ENCODE data around the gene TRAPPC8. TPM values are rescaled to one million over a fixed set of nuclear protein-coding genes. Genes with fewer than 3 reads are reported as not detected.

The TRAPPC8 gene
- total and polyA plus RNA-seq, 2 of the 13 experiments (the other 11 are each of a cell fraction or from before 2014, with no cell fraction given) = 34.6 to 50.8 TPM

- TF ChIP-seq IRX3 (CRISPR knock-in tag; IDR thresholded peaks at IDR 0.05; ENCODE audit: borderline replicate concordance, low read depth) (no peak), ZNF839 (CRISPR knock-in tag; IDR thresholded peaks at IDR 0.05; ENCODE audit: borderline replicate concordance) (no peak), FOSL2 (CRISPR knock-in tag; IDR thresholded peaks at IDR 0.05) (0 out of 2 replicates have a peak, but pooled peaks have one; percentile 15), MBD4 (IDR thresholded peaks at IDR 0.05; ENCODE audit: borderline replicate concordance, low read length) (no peak), MEF2D (CRISPR knock-in tag; IDR thresholded peaks at IDR 0.05) (no peak), GATAD2A (CRISPR knock-in tag; IDR thresholded peaks at IDR 0.05) (peak; percentile 65; the same call in 1 of the 2 replicates), SOX6 (IDR thresholded peaks at IDR 0.05) (no peak), SOX6 (CRISPR knock-in tag; IDR thresholded peaks at IDR 0.05) (peak; percentile 49), ZBTB20 (CRISPR knock-in tag; IDR thresholded peaks at IDR 0.05; ENCODE audit: borderline replicate concordance, low read depth) (no peak), MZF1 (CRISPR knock-in tag; IDR thresholded peaks at IDR 0.05; ENCODE audit: borderline replicate concordance) (no peak), ZHX1 (CRISPR knock-in tag; IDR thresholded peaks at IDR 0.05; ENCODE audit: low read depth) (no peak), ATRX (CRISPR knock-in tag; IDR thresholded peaks at IDR 0.05; ENCODE audit: borderline replicate concordance) (no peak), NR2F1 (CRISPR knock-in tag; IDR thresholded peaks at IDR 0.05) (no peak), SRSF1 (optimal IDR thresholded peaks at IDR 0.05; ENCODE audit: low read depth, low read length) (no peak), KLF12 (CRISPR knock-in tag; IDR thresholded peaks at IDR 0.05; ENCODE audit: borderline replicate concordance) (no peak), DNMT3B (CRISPR knock-in tag; conservative IDR thresholded peaks at IDR 0.05) (no peak), ZBTB39 (CRISPR knock-in tag; IDR thresholded peaks at IDR 0.05) (no peak), TOE1 (CRISPR knock-in tag; IDR thresholded peaks at IDR 0.05) (no peak; the same call in 1 of the 2 replicates), ZNF367 (CRISPR knock-in tag; IDR thresholded peaks at IDR 0.05; ENCODE audit: borderline replicate concordance) (no peak), XBP1 (CRISPR knock-in tag; IDR thresholded peaks at IDR 0.05) (no peak), NFYB (CRISPR knock-in tag; IDR thresholded peaks at IDR 0.05) (no peak), TMF1 (CRISPR knock-in tag; IDR thresholded peaks at IDR 0.05; ENCODE audit: low read depth) (no peak), KMT2A (CRISPR knock-in tag; IDR thresholded peaks at IDR 0.05) (no peak), FOXP4 (CRISPR knock-in tag; IDR thresholded peaks at IDR 0.05) (no peak), ZMYM4 (CRISPR knock-in tag; IDR thresholded peaks at IDR 0.05) (peak; percentile 45; the same call in 1 of the 2 replicates), KDM4B (CRISPR knock-in tag; IDR thresholded peaks at IDR 0.05) (no peak), TRIM24 (CRISPR knock-in tag; IDR thresholded peaks at IDR 0.05) (no peak)
Measured at GRCh38 chr18:31929273-31929672, 13.7 kb downstream of the TRAPPC8 start (continued).
